Fibroblast of mammary gland (primary cell): ENCODE data around the gene SMARCC2.
A peak's percentile ranks its signal among the peaks of the same experiment; 100 is the strongest.
"Not testable (repeated sequence)": the region's sequence is repeated elsewhere in the genome, so short reads cannot be mapped to it uniquely, and the experiment has no call there.

Source experiments
- DNase-seq: peaks from one replicate; pipeline ENCODE4 v3.0.0-alpha.2; 2010; ENCODE audit warnings: low read depth
- H3K4me3 ChIP-seq: 2 replicates; pipeline ENCODE4 v1.5.1; 2011; ENCODE audit warnings: low read depth, mild to moderate bottlenecking, low read length, moderate library complexity; ENCODE audit not compliant: control insufficient read depth
- TF ChIP-seq, protein P1 (sequence below): conservative IDR thresholded peaks from 2 replicates; pipeline ENCODE4 v1.5.1; 2011; ENCODE audit warnings: low read depth, low read length, inconsistent platforms; ENCODE audit not compliant: control insufficient read depth, insufficient read depth

The SMARCC2 gene

DNA sequence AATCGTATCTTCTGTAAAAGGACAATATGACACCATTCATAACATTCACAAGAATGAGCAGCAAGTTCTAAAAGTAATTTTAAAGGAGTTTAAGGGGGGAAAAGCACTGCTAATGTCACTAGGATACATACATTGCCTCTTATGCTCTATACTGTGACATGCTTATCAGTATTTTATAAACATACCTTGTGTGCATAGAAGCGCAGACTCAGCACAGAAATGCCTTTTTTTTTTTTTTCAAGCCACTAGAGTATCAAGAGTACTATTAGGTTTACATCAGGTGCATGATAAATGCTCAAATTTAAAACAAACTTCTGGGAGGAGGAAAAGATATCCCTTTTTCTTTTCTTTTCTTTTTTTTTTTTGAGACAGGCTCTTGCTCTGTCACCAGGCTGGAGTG, 13.6 kb upstream of the SMARCC2 start:
- H3K4me3 ChIP-seq: no peak overlapping the region
- TF ChIP-seq, protein P1, sequence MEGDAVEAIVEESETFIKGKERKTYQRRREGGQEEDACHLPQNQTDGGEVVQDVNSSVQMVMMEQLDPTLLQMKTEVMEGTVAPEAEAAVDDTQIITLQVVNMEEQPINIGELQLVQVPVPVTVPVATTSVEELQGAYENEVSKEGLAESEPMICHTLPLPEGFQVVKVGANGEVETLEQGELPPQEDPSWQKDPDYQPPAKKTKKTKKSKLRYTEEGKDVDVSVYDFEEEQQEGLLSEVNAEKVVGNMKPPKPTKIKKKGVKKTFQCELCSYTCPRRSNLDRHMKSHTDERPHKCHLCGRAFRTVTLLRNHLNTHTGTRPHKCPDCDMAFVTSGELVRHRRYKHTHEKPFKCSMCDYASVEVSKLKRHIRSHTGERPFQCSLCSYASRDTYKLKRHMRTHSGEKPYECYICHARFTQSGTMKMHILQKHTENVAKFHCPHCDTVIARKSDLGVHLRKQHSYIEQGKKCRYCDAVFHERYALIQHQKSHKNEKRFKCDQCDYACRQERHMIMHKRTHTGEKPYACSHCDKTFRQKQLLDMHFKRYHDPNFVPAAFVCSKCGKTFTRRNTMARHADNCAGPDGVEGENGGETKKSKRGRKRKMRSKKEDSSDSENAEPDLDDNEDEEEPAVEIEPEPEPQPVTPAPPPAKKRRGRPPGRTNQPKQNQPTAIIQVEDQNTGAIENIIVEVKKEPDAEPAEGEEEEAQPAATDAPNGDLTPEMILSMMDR: no peak

DNA sequence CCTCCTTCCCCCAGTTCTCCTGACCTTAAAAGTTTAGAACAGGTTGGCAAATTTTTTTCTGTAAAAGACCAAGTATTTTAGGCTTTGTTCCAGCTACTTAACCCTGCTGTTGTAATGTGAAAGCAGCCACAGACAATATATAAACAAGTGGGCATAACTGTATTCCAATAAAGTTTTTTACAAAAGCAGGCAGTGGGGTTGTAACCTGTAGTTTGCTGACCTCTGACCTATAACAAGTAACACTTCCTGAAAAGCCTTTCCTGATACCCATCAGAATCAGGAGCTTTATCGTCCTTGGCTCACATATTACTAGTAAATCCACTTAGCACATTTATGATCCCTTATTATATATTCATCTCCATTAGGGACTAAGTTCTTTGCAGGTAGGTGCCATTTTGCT, 13.1 kb upstream of the SMARCC2 start:
- TF ChIP-seq, protein P1: no peak
- no peak for DNase-seq
- no peak overlapping the region for H3K4me3 ChIP-seq

More for the DNA sequence above, 13.6 kb upstream of the SMARCC2 start:
- no peak for DNase-seq

GRCh38 chr12:56198836-56199235, 9.6 kb upstream of the SMARCC2 start:
- no peak for DNase-seq
- TF ChIP-seq, protein P1: no peak
- no peak overlapping the region for H3K4me3 ChIP-seq

GRCh38 chr12:56197921-56198635, 8.8 kb upstream of the SMARCC2 start:
- no peak for DNase-seq
- TF ChIP-seq, protein P1: no peak
- no peak overlapping the region for H3K4me3 ChIP-seq

- peak; percentile 89 for DNase-seq
- H3K4me3 ChIP-seq: not testable (repeated sequence)
Observed at GRCh38 chr12:56196818-56197550, 7.7 kb upstream of the SMARCC2 start.

DNA sequence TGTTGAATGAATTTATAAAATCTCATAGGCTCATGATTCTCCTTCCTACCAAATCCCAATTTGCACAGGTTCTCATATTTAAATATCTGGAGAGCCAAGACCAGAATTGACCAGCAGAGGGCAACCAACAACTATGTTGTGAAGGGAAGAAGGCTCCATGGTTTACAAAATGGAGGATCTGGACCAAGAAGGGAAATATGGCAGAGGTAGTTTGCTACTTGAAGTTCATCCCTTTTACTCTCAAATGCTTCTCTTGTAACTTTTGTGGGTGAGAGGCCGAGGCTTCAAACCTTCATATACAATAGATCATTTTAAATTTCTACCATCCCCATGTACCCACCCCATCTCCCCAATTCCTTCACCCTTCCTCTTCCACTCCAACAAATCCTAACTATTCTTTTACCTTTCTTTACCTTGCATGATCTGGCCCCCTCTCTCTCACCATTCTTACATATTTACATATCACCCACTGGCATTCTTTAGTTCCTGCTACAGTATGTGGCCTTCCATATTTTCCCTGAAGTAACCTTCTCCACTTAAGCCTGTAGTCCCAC, 3.8 kb upstream of the SMARCC2 start:
- TF ChIP-seq, protein P1: peak; percentile 87
- H3K4me3 ChIP-seq: no peak overlapping the region
- DNase-seq: peak; percentile 88

GRCh38 chr12:56192582-56192981, 3.3 kb upstream of the SMARCC2 start:
- H3K4me3 ChIP-seq: no peak overlapping the region
- DNase-seq: no peak
- TF ChIP-seq, protein P1: no peak
